ENCODE results near the gene SLC35F5.
A peak's percentile ranks its signal among the peaks of the same experiment; 100 is the strongest.
"Not testable (repeated sequence)": the region's sequence is repeated elsewhere in the genome, so short reads cannot be mapped to it uniquely, and the experiment has no call there.

SLC35F5 gene

GRCh38 chr2:113756355-113757137 is at the start of gene SLC35F5:
Gene SLC35F5, minus strand, starts transcription at chr2:113756642. Its CDS starts 233 bp downstream, at chr2:113756409.
- peak; percentile 90 to 91 for DNase-seq

DNA sequence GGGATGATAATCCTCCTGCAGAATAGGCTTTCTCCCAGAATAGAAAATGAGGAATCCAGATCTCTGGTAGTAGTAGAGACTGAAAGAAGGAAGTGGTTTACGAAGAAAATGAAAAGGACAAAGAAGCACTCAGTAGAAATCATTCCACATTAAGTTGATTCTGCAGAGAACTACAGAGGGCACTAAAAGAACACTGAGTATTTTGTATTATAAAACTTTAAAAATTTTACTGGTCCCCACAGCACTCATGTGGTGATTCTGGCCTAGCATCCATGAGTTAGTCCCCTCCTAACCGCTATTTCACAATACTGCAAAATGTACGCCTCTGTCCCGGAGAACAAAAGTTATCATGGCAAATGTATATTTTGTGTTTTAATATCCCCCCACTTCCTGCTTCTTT is 42.9 kb upstream of the SLC35F5 start:
- DNase-seq, result no peak

DNA sequence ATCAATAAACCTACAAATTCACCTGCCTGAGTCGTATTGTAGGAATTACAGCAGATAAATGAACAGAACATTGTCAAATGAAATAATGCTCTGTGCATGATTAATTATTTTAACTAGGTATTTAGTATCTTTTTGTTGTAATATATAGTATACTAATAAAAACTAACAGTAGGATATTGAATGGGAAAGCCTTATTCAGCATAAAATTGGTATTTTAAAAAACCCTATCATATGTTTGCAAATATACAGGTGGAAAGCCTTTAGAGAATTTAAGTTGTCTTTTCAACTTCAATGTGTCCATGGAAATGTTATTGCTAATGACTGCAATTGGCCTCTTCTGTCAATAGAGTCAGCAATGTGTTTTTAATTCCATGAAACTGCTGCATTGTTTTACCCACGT is 40.8 kb upstream of the SLC35F5 start:
- no peak for DNase-seq

GRCh38 chr2:113796592-113797175 is 40.2 kb upstream of the SLC35F5 start:
- DNase-seq, result no peak

GRCh38 chr2:113795405-113795920 is 39.0 kb upstream of the SLC35F5 start:
- DNase-seq, result no peak

DNA sequence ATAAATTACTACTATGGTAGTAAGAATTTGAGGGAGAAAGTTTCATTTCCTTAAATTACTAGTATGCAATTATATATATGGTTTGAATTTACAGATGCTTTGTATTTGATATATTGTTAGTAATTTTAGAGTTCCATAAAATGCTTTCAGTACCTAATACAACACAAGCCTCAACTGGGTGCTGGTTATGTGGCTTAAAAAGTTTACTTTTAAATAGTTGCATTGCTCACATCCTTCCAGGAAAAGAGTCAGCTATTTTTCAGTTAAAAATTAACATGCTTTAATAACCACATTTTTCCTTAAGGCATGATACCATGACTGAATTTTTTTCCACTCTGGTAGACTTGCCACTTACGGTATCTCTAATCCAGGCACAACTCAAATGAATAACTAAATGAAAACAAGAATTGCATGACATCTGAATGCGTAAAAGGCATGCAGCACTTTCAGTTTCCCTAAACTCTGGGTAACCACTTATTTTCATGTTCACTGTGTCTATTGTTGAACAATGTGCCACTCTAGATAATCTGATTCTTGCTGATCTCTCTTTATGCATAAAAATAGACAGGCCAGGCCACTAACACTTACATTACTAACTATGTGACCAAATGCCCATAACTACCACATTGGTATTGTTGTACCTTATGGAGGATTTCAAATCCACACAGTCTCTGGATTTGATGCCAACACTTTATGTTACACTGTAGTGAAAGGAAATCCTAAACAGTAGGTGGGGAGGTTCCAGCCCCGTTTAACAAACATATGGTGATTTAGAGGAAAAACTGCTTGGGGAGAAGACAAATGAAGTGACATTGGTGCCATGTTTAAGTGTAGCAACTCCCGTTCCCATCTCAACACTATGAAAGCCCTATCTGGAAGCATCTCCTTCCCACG is 35.5 kb upstream of the SLC35F5 start:
- no peak for DNase-seq

DNA sequence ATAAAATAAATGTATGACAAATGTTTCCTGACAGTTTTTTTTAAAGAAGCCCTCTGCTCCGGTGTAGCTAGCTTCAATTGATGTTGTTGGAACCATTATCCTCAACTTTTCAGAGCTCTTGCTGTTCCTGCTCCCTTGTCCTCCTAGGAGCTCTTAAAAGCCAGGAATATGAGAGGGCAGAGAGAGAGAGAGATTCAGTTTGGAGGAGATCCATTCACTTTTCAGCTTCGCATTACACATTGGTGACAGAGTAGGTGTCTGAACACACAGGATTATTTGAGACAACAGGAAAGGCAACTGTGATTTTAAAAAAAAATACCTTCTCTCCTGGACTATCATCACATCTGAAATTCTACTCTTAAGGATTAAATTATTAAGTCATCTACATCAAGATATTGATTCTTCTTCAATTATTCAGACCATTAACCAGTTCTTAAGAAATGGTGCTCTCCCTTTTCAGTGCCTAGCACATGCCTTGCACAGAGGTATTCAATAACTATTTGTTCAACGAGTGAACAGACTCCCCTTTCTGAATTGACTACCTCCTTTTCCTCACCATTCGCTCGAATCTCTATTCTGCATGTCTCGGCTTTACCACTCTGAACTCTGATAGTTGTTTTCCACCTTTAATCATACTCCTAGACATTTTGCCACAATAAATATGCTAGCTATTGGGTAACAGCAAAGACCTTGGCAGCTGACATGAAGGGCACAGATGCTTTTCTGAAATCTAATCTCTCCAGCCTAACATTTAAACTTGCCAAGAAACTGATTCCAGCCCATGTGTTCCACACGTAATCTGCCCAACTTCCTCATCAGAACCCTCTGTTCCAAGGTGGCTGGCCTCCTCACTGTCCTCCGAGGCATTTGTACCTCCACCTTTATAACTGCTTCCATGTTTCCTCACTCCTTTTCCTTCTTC is 28.6 kb upstream of the SLC35F5 start:
- DNase-seq, result no peak

- no peak for DNase-seq
These were observed 24.0 kb upstream of the SLC35F5 start for GRCh38 chr2:113780472-113780871.

DNA sequence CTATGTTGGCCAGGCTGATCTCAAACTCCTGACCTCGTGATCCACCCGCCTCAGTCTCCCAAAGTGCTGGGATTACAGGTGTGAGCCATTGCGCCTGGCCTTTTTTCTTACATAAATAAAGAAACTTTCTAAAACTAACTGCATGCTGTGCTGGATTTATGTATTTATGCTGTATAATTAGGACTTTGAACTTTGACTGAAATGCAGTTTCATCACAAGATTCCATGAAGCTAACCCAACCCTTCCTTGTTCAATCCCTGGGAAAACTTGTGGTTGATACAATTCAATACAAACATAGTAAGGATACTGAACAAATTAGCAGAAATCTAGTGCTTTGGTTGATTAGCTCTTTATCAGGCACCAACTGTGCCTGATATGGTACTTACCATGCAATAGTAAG is 20.9 kb upstream of the SLC35F5 start:
- no peak for DNase-seq

GRCh38 chr2:113776949-113777348 is 20.5 kb upstream of the SLC35F5 start:
- DNase-seq, result no peak

DNA sequence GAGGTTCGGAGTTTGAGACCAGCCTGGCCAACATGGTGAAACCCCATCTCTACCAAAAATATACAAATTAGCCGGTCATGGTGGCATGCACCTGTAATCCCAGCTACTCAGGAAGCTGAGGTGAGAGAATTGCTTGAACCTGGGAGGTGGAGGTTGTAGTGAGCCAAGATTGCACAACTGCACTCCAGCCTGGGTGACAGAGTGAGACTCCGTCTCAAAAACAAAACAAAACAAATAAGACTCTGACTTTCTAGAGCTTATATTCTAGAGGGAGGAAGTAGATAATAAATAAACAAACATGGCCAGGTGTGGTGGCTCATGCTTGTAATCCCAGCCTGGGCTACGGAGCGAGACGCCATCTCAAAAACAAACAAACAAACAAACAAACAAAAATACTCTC is 18.2 kb upstream of the SLC35F5 start:
- DNase-seq, result not testable (repeated sequence)

- no peak for DNase-seq
These were observed 14.5 kb upstream of the SLC35F5 start for GRCh38 chr2:113770929-113771328.

DNA sequence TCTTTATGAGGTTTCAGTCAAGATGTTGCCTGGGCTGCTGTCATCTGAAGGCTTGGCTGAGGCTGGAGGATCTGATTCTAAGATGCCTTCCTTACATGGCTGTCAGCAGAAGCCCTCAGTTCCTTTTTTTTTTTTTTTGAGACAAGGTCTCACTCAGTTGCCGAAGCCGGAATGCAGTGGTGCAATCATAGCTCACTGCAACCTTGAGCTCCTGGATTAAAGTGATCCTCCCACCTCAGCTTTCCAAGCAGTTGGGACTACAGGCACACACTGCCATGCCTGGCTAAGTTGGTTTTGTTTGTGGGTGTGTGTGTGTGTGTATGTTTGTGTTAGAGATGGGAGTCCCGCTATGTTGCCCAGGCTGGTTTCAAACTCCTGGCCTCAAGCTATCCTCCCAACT is 13.1 kb upstream of the SLC35F5 start:
- no peak for DNase-seq

DNA sequence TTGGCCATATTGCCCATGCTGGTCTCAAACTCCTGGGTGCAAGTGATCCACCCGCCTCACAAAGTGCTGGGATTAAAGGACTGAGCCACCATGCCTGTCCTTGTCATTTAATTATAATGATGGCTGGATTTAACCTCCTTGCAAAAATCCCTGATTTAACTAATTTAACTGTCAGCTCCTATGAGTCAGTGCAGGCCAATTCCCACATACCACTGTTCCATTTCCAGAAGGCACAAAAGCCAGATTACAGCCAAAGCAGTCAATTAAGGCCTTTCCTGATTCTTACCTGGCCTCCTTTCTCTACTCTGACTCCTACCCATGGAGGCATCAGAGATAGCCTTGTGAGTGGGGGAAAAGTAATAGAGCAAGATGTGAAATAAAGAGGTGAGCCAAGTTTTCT is 12.3 kb upstream of the SLC35F5 start:
- no peak for DNase-seq

DNA sequence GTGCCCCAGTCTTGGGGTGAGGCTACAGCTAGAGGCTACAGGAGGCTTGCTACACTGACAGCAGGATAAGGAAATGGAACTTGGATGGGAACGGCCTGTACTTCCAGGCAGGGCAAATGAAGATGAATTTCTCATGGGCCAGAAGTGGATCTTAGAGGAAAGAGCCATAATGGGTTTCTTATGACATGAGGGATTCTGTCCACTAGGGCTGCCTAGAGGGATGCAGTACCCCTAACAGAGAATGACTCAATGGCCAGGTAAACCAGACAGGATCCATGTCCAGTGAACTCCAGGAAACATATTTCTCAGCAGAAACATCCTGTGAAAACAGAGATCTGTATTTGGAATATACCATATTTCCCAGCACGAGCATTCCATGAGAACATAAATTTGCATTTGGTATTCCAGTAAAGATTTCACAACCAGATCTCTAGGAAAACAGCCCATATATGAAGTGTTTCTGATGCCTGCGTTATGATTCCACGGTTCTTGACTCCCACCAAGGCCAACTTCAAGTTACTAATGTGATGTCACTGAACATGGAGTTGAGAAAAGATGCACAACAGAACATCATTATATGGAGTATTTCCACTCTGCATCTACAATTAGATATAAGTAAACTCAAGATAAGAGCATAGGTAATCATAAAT is 11.5 kb upstream of the SLC35F5 start:
- no peak for DNase-seq

DNA sequence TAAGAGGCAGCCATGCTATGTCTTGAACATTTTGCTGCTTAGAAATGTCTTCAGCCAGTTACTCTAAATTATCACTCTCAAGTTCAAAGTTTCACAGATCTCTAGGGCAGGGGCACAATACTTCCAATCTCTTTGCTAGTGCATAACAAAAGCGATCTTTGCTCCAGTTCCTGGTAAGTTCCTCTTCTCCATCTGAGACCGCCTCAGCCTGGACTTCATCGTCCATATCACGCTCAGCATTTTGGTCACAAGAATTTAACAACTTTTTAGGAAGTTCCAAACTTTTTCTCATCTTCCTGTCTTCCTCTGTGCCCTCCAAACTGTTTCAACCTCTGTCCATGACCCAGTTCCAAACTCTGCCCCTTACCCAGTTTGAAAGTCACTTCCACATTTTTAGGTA is 8.8 kb upstream of the SLC35F5 start:
- no peak for DNase-seq

- DNase-seq, result no peak
These were observed 6.1 kb upstream of the SLC35F5 start for GRCh38 chr2:113762377-113763118.

GRCh38 chr2:113760400-113760799 is 4.0 kb upstream of the SLC35F5 start:
- DNase-seq, result no peak

- peak in 1 of 2 experiments; percentile 53 for DNase-seq
These were observed 756 bp upstream of the SLC35F5 start for GRCh38 chr2:113757138-113757657.

GRCh38 chr2:113755835-113756354 is 547 bp downstream of the SLC35F5 start:
- DNase-seq, result peak; percentile 45 to 60
